Pons (tissue), 1 donor: ENCODE measurements around the gene INO80C.

Experiments used
- DNase-seq: peaks from one replicate; pipeline ENCODE4 v3.0.0-alpha.2; 2016; ENCODE audit warnings: low spot score

The INO80C gene

DNA sequence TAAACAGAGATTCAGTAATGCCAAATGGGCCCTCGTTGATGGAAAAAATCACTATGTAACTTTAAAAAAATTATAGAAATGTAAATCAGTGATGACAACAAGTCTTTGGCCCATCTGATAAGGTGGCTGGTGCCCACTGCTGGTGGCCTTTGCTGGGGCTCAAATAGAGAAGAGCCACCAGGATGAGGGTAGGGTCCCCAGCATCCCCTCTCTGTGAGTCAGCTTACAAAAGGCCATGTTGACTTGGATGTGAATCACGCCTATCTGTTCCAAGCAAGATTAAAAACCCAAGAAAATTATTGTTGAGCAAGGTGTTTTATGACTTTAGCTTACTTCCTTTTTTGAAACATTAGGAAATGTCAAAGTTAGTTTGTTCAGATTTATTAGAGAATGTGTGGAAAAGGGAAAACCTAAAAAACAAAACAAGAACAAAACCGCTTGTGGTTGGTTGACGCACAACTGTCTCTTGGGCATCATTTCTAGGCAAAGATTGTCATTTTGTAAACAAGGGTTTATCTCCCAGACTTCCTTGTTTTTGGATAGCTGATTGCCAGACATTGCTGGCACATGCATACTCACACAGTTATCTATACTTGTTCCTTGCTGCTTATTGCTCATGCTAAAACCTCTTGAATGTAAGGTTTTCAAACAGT lies 66.9 kb downstream of the INO80C start:
- DNase-seq = no peak

DNA sequence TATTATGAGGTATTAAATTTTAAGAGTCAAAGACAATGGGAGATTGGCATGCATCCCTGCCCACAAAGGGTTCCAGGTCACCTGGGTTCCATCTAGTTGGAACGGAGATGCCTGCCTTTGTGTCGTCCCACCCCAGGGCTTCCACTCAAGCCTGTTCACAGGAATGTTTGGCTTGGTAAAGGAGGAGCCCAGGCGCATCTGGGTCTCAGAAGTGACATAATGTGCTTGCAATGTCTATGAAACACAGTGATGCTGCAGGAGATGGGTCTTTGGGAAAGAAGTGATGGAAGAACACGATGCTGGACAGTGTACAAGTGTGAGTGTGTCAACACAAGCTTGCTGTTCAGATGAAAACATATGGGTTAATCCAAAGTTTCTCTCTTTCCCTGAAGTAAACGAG lies 71.0 kb downstream of the INO80C start:
- no peak for DNase-seq

DNA sequence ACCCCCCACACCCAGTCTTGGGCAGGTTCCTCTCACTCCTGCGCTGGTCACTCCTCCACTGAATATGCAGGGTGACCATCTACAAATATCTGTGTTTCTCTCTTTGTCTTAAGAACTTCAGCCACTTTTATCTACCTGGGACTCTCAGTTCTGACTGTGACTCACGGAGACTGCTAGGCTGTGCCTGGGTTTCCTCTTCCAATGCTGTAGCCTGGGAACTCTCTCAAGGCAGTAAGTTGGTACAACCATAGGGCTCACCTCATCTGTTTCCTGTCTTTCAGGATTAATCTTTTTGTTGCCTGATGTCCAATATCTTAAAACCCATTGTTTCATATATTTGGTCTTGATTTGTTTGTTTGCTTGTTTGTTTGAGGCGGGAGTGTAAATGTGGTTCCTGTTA lies 73.4 kb downstream of the INO80C start:
- DNase-seq = no peak

DNA sequence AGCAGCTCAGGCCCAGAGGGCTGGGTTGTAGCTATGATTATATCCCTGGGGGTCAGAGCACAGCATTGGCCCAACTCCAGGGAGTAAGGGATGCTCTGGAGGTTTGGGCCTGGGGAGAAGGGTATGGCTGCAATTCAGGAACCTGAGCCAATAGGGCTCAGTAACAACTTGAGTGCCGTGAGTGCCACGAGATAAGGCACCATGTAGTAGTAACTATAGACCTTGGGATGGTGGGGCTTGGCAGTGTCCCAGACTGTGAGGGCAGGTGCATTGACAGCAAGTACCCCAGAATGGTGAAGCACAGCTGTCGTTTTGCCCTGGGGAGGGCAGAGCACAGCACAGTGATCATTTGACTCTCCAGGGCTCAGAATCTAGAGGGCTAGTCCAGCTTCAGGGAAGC lies 75.5 kb downstream of the INO80C start:
- no peak for DNase-seq

DNA sequence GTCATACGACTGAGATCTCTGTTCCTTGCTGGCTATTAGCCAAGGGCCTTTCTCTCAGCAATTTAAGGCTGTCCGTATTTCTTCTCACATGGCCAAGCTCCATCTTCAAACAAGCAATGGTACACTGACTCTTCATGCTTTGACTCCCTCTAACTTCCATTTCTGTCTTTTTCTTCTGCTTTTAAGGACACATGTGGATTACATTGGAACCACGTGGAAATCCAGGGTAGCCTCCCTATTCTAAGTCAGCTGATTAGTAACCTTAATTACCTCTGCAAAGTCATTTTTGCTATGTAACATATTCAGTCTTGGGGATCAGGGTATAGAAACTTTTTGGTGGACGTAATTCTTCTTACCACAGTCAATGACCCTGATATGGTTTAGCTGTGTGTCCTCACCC lies 79.2 kb downstream of the INO80C start:
- no peak for DNase-seq
